Measurements from ENCODE around the gene FAM111A.

FAM111A gene

GRCh38 chr11:59200423-59200746, 57.7 kb downstream of the FAM111A start:
- DNase-seq (ENCODE audit: low read depth): no peak

- DNase-seq (ENCODE audit: low read depth): no peak
Observed at GRCh38 chr11:59201353-59201752, 58.7 kb downstream of the FAM111A start.

Data from GM04504 (cell line).